GM21786 (cell line): Measurements from ENCODE around the gene PPM1D.
"Not testable (repeated sequence)": the region's sequence is repeated elsewhere in the genome, so short reads cannot be mapped to it uniquely, and the experiment has no call there.

Experiments used
- ATAC-seq: cut with Tn5 transposase; IDR thresholded peaks from one replicate; pipeline ENCODE4 v1.9.1; 2021; ENCODE audit not compliant: unreplicated experiment

The PPM1D gene

DNA sequence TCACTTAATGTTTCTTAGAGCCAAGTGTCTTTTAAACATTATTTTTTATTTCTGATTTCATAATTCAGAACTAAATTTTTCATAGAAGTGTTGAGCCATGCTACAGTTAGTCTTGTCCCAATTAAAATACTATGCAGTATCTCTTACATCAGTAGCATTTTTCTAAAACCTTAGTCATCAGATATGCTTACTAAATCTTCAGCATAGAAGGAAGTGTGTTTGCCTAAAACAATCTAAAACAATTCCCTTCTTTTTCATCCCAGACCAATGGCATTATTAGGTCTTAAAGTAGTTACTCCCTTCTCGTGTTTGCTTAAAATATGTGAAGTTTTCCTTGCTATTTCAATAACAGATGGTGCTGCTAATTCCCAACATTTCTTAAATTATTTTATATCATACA, 64.0 kb downstream of the PPM1D start:
- ATAC-seq, result no peak

DNA sequence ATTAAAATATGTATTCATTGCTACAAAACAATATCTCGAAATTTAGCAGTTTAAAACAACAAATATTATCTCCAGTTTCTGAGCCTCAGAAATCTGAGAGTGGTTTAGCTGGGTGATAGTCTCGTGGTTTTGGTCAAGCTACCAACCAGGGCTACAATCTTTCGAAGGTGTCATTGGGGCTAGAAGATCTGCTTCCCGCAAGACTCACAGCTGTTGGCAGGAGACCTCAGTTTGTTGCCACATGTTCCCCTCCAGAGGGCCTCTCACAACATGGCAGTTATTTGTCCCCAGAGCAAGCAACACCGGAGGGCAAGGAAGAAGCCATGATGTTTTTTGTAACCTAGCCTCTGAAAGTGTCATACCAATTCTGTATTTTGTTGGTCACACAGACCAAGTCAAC, 65.6 kb downstream of the PPM1D start:
- no peak for ATAC-seq

DNA sequence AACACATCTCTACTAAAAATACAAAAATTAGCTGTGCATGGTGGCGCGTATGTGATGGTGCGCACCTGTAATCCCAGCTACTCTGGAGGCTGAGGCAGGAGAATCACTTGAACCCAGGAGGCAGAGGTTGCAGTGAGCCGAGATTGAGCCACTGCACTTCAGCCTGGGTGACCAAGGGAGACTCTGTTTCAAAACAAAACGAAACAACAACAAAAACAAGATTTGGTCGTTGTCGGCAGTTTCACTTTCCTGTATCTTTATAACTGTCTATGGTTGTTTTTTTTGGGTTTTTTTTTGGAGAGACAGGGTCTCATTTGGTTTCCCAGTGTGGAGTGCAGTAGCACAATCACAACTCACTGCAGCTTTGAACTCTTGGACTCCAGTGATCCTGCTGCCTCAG, 68.7 kb downstream of the PPM1D start:
- ATAC-seq, result not testable (repeated sequence)

DNA sequence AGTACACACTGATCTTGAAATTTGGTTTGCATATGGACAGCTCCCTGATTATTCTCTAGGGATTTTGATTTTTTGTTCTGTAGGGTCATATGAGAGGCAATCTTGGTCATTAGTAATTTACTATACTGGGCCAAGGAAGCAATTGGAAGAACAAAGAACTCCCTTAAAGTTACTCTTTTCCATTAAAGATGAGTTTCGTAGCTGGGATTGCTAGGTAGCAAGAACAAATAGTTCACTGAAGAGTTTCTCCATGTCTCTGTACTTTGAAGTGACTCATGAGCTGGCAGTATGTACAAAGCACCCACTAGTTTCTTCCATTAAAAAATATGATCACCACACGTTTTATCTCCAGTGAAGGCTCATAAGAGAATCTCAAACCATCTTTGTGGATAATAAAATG, 71.5 kb downstream of the PPM1D start:
- no peak for ATAC-seq

DNA sequence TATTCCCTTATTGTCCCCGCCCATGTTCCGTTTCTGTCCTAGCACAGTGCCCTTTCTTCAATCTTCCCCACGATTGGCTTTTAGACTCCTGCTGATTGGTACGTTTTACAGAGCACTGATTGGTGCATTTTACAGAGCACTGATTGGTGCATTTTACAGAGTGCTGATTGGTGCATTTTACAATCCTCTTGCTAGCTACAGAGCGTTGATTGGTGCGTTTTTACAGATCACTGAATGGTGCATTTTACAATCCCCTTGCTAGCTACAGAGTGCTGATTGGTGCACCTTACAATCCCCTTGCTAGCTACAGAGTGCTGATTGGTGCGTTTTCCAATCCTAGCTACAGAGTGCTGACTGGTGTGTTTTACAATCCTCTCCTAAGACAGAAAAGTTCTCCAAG, 74.6 kb downstream of the PPM1D start:
- ATAC-seq, result not testable (repeated sequence)

DNA sequence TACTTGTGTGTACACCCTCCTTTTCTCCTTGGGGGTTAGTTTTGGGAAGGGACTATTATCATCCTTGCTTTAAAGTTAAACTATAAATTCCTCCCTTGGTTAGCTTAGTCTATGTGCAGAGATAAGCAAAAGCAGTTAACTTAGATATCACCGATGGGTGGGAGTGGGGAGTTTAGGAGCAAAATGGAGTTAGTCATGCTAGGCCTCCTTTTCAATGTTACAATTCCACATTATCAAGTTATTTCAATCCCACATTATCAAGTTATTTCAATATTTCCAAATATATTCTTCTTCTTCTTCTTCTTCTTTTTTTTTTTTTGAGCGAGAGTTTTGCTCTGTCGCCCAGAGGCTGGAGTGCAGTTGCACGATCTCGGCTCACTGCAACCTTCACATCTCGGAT, 76.0 kb downstream of the PPM1D start:
- no peak for ATAC-seq

DNA sequence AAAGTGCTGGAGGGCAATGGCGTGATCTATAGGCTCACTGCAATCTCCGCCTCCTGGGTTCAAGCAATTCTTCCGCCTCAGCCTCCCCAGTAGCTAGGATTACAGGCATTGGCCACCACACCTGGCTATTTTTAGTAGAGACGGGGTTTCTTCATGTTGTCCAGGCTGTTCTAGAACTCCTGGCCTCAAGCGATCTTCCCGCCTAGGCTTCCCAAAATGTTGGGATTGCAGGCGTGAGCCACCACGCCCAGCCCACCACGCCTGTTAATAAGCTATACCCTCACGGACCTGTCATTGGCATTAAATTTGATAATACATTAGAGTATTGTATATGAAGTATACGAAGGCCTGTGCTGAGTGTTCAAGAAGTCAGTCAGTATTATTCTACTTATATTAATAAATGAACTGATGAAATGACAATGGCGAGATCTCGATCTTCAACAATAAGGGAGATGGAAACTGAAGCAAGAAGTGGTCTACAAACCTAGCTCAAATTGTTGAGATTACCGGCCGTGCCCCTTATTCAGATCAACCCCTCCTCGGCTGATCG, 76.8 kb downstream of the PPM1D start:
- ATAC-seq, result no peak

DNA sequence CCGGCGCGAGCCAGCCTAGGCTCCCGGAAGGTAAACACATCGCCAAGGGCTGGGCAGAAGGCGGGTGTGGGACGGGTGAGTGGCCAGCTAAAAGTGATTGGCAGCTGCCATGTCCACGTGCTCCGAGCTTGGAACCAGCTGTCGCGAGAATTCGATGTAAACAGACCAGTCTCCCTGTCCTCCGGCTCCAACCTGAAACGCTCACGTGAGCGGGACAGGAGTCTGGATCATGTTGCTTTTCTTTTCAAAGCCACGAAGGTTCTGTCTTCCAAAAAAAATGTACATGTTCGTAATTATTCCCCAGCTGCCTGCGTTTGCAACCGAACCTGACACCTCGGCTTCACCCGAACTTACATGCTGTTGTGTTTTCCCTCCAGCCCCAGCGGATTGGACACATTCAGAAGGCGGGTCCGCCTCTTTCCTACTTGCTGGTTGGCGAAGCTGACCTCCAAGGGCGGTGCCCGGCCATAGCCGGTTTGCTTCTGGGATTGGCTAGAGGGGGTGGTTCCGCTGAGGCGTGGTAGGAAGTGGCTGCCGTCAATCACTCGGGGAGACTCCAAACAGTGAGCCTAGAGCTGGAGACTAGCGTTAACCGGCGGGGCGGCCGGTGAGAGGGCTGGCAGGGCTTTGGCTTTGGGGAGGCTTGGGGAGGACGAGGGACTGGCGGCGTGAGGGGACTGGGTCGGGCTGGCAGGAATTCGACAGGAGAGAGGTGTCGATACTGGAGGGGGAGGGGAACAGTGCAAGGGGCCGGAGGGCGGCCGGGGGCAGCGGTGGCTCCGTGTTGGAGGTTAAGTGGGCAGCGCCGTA, 77.5 kb downstream of the PPM1D start, which contains the start of gene BCAS3:
Gene BCAS3, plus strand, starts transcription at position 544 of the 810 bp plus-strand sequence.
- peak; percentile 97 for ATAC-seq

DNA sequence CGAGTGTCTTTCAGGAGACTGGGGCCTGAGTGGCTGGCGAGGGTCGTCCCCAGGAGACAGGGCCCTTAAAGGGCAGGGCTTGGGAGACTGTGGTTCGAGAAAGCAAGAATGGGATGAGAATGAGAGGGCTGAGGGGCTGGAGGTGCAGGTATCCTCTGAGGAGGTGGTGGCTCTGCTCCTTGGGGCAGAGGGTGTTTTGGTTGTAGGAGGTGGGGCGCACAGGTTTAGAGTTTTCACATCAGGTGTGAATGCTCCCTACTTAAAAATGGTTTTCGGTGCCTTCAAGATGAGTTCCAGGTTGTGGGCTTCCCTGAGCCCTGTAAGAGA, 78.1 kb downstream of the PPM1D start:
- no peak for ATAC-seq

DNA sequence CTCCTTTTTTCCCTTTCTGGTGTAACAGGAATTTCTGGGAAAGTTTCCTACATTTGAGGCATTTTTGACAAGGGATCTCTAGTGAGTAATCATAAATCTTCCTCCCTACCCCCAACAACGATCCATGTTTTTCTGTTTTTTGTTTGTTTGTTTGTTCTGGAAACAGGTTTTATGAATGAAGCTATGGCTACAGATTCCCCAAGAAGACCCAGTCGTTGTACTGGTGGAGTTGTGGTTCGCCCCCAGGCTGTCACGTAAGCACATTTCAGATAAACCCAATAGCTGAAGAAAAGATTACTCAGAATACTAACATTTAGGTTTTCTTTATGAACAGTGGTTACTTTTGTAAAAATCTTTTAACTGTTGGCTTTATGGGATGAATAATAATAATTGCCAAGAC, 79.3 kb downstream of the PPM1D start:
- no peak for ATAC-seq

DNA sequence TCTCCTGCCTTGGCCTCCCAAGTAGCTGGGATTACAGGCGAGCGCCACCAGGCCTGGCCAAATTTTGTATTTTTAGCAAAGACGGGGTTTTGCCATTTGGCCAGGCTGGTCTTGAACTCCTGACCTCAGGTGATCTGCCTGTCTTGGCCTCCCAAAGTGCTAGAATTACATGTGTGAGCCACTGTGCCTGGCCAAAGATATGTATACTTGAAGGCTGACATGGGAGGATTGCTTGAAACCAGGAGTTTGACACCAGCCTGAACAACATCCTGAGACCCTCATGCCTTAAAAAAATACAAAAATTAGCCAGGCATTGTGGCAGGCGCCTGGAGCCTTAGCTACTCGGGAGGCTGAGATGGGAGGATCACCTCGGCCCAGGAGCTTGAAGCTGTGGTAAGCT, 80.8 kb downstream of the PPM1D start:
- ATAC-seq, result no peak

DNA sequence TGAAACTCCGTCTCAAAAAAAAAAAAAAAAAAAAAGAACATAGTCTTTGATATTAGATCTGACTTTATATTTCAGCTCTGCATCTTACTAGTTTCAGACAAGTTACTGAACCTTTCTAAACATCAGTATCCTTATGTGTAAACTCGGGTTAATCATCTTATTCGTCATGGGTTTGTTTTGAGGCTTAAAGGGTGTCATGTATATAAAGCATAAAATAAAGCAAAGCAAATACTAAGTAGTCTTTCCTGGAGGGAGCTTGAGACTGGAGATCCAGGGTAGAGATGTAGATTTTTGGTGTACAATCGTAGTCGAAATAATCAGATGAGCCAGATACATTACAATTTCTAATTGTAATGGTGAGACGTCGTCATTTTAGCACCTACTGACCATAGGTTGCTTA, 85.4 kb downstream of the PPM1D start:
- ATAC-seq, result no peak

DNA sequence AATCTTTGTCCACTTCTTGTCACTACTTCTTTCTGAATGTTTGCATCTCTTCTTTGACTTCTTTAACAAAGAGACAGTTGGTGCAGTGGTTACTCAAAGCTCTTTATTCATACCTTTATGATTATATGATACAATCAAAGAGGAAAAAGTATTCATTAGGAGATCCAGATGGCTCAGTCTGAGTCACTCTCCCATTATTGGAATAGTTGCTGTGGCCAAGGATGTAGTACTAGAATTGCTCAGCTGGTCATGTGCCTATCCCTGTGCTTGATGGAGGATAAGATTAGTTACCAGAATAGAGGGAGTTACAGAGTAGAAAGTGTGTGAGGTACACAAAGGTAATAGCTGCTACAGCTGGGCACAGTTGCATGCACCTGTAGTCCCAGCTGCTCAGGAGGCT, 96.0 kb downstream of the PPM1D start:
- no peak for ATAC-seq

DNA sequence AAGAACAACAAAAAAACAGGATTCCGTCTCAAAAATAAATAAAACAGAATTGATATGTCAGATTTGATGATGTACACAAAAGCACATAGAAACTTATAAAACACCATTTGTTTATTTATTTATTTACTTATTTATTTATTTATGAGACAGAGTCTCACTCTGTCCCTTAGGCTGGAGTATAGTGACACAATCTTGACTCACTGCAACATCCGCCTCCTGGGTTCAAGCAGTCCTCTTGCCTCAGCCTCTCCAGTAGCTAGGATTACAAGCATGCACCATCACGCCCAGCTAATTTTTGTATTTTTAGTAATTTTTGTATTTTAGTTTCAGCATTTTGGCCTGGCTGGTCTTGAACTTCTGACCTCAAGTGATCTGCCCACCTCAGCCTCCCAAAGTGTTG, 99.1 kb downstream of the PPM1D start:
- no peak for ATAC-seq

DNA sequence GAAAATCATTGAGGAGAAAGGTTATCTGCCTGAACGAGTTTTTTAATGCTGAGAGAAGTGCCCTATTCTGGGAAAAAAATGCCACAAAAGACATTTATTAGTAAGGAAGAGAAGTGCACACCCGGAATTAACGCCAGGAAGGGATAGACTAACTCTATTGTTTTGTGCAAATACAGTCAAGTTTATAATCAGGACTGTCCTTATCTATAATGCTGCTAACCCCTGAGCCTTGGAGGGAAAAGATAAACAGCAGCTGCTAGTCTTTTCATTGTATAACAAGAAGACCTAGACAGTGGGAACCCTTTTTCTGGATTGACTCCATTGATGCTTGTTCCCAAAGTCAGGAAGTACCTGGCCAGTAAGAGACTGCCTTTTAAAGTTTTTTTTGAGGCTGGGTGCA, 104.2 kb downstream of the PPM1D start:
- ATAC-seq, result no peak

DNA sequence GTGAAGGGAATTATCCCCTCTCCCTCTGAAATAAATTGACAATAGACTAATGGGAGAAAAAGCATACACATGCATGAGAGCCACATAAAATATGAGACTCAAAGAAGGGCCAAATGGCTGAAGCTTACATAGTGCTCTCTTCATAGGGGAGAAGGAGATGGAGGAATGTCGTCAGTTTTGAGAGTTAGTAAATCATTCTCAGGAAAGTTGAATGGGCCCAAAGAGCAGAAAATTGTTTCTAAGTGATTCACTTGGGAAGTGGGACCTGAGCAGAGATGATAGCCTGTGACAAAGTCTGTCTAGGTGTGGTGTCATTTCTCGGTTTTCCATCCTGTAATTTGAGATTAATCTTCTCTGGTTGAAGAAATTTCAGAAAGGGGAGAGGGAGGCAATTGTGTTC, 112.7 kb downstream of the PPM1D start:
- no peak for ATAC-seq

DNA sequence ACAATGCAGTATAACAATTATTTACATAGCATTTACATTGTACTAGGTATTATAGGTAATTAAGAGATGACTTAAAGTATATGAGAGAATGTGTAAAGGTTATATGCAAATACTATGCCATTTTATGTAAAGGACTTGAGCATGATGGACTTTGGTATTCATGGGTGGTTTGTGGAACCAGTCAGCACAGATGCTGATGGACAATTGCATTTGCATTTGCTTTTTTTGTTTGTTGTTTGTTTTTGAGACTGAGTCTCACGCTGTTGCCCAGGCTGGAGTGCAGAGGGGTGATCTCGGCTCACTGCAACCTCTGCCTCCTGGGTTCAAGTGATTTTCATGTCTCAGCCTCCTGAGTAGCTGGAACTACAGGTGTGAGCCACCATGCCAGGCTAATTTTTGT, 113.6 kb downstream of the PPM1D start:
- ATAC-seq, result no peak
